Measurements from ENCODE around the gene ATP2C1. TPM values are rescaled to one million over a fixed set of nuclear protein-coding genes. Genes with fewer than 3 reads are reported as not detected.

Gene ATP2C1
- total RNA-seq, 1 donor from 2014 or later: 59.3 TPM

- H3K4me3 Mint-ChIP-seq: no peak overlapping the region
- H3K27me3 Mint-ChIP-seq: no peaks in the 10 kb centered on the region
- ATAC-seq (ENCODE audit: low read depth) (no peak), DNase-seq (no peak)
- no peak overlapping the region for H3K27ac Mint-ChIP-seq
- ChIA-PET CTCF (no interaction called here), POLR2A (no interaction called here)
- no peaks in the 10 kb centered on the region for H3K36me3 Mint-ChIP-seq (ENCODE audit: low read depth)
- intact Hi-C loops (cut with micrococcal nuclease): no loop called here
- H3K4me1 Mint-ChIP-seq: peaks cover 41% of the 10 kb centered on the region
- no peak for TF ChIP-seq CTCF (IDR thresholded peaks at IDR 0.05)
- H3K9me3 Mint-ChIP-seq: no peaks in the 10 kb centered on the region
Measured at GRCh38 chr3:130907966-130908365, 14.1 kb downstream of the ATP2C1 start.

DNA sequence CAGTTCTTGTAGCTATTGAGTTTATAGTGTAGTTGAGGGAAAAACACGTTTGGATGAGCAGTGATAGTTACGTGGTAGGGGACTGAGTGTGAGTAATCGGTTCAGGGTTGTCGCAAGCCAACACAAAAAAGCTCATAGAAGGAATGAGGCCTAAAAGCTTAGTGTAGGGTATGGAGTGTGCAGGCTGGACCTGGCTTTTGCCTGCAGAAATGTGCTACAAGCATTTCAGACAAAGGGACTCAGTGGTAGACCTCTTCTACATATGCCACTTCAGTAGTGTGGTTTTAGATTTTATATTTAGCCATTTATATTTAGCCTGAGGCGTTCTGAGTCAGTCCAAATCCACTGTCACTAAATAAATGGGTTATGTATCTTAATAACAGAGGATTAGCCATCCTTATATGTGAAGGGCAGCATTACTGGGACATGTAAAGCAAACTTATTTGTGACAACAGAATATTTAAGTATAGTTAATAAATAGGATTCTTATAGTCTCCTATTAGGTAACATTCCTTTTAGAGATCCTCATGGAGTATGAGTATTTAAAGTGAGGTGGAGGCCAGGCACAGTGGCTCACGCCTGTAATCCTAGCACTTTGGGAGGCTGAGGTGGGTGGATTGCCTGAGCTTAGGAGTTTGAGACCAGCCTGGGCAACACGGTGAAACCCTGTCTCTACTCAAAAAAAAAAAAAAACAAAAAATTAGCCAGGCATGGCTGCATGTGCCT lies 21.8 kb downstream of the ATP2C1 start:
- no peak for DNase-seq
- CTCF ChIA-PET: no interaction called here
- Mint-ChIP-seq H3K4me3 (no peak overlapping the region), H3K9me3 (peaks cover 4% of the 10 kb centered on the region), H3K4me1 (peaks cover 48% of the 10 kb centered on the region), H3K27me3 (no peaks in the 10 kb centered on the region), H3K27ac (no peak overlapping the region), H3K36me3 (ENCODE audit: low read depth) (peaks cover 14% of the 10 kb centered on the region)
- POLR2A ChIA-PET: interaction anchor here (0.6 to 2.5 kb wide), 4 partner anchors 9 to 168 kb away, joined by 3 to 13 read pairs (median 4); partner anchors contain the start of gene ATP2C1
- TF ChIP-seq CTCF (IDR thresholded peaks at IDR 0.05): no peak
- ATAC-seq (ENCODE audit: low read depth): no peak
- intact Hi-C loops (cut with micrococcal nuclease): no loop called here

DNA sequence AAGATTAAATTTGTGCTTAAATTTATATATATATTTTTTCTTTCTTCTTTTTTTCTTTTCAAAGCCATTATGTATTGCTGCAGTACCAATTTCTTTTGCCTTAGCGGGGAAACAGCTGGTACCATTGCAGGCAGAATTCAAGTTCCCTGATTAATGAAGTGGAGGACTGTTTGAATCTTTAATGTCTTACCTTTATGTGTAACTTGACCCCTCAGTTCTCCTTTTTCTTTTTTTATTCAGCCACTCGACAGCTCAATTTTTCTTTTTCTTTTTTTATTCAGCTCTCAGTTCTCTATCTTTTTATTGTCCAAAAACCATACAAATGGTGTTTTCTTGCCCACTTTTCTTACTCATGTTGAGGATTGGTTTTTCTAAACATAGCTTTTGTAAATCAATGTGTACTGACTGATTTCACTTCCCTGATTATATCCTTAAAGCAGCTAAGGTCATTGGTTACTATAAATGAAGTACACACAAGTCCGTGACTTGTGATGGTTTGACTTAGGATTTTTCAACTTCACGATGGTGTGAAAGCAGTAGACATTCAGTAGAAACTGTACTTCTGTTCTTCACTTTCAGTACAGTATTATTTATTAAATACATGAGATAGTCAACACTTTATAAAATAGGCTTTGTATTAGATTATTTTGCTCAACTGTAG lies 22.8 kb downstream of the ATP2C1 start:
- DNase-seq (no peak), ATAC-seq (ENCODE audit: low read depth) (no peak)
- Mint-ChIP-seq H3K27ac (no peak overlapping the region), H3K4me1 (peaks cover 50% of the 10 kb centered on the region), H3K36me3 (ENCODE audit: low read depth) (peaks cover 14% of the 10 kb centered on the region), H3K9me3 (peaks cover 4% of the 10 kb centered on the region), H3K27me3 (no peaks in the 10 kb centered on the region), H3K4me3 (peak overlapping the region; percentile 36)
- intact Hi-C loops (cut with micrococcal nuclease): no loop called here
- ChIA-PET CTCF (interaction anchor here (2.0 kb wide), 1 partner anchor 23 kb away, joined by 5 read pairs; the partner anchor contains the start of gene ATP2C1), POLR2A (interaction anchor here (0.6 to 1.2 kb wide), 4 partner anchors 9 to 29 kb away, joined by 3 to 4 read pairs (median 4); partner anchors contain the start of gene ATP2C1)
- no peak for TF ChIP-seq CTCF (IDR thresholded peaks at IDR 0.05)

- peaks cover 14% of the 10 kb centered on the region for H3K36me3 Mint-ChIP-seq (ENCODE audit: low read depth)
- no peak for TF ChIP-seq CTCF (IDR thresholded peaks at IDR 0.05)
- ChIA-PET CTCF (interaction anchor here (2.0 kb wide), 1 partner anchor 25 kb away, joined by 5 read pairs; the partner anchor contains the start of gene ATP2C1), POLR2A (no interaction called here)
- H3K9me3 Mint-ChIP-seq: peaks cover 4% of the 10 kb centered on the region
- no peaks in the 10 kb centered on the region for H3K27me3 Mint-ChIP-seq
- ATAC-seq (ENCODE audit: low read depth) (no peak), DNase-seq (no peak)
- H3K4me1 Mint-ChIP-seq: peaks cover 62% of the 10 kb centered on the region
- H3K4me3 Mint-ChIP-seq: no peak overlapping the region
- H3K27ac Mint-ChIP-seq: peak overlapping the region; percentile 51
- intact Hi-C loops (cut with micrococcal nuclease): no loop called here
Measured at GRCh38 chr3:130918328-130918727, 24.4 kb downstream of the ATP2C1 start.

- intact Hi-C loops (cut with micrococcal nuclease): loop anchor here (1.0 to 2.0 kb wide), 2 partner anchors 21 to 32 kb away; no protein-coding TSS in a partner anchor
- DNase-seq: peak; percentile 49
- no peak for TF ChIP-seq CTCF (IDR thresholded peaks at IDR 0.05)
- peaks cover 7% of the 10 kb centered on the region for H3K9me3 Mint-ChIP-seq
- no peaks in the 10 kb centered on the region for H3K27me3 Mint-ChIP-seq
- CTCF ChIA-PET: interaction anchor here (1.3 to 1.4 kb wide), 2 partner anchors 28 to 32 kb away, joined by 4 to 8 read pairs; partner anchors contain the start of gene ATP2C1
- H3K4me1 Mint-ChIP-seq: peaks cover 55% of the 10 kb centered on the region
- H3K36me3 Mint-ChIP-seq (ENCODE audit: low read depth): peaks cover 15% of the 10 kb centered on the region
- POLR2A ChIA-PET: interaction anchor here (0.7 to 2.3 kb wide), 4 partner anchors 9 to 456 kb away, joined by 3 to 28 read pairs (median 6); partner anchors contain the start of genes ATP2C1 and NUDT16
- peak overlapping the region; percentile 41 for H3K4me3 Mint-ChIP-seq
- H3K27ac Mint-ChIP-seq: peak overlapping the region; percentile 65
- ATAC-seq (ENCODE audit: low read depth): peak; percentile 89
Measured at GRCh38 chr3:130925628-130926027, 31.7 kb downstream of the ATP2C1 start.

Measured in activated B cell treated with CpG ODN at 0.5 μM for 24 hours (primary cell).